HEK293T (cell line): ENCODE data around the gene GABPA.

Experiments
- BHLHE40 ChIP-seq: fragments of 450-650 bp; IDR thresholded peaks from 2 replicates; pipeline ENCODE4 v1.6.1; 2016; ENCODE audit warnings: mild to moderate bottlenecking, moderate library complexity, borderline replicate concordance
- ELF4 ChIP-seq: fragments of 450-650 bp; IDR thresholded peaks from 2 replicates; pipeline ENCODE4 v1.6.1; 2017; ENCODE audit warnings: antibody characterized with exemption
- FOXA1 ChIP-seq: fragments of 450-650 bp; IDR thresholded peaks from 2 replicates; pipeline ENCODE4 v1.6.1; 2016; ENCODE audit warnings: mild to moderate bottlenecking
- FOXM1 ChIP-seq: fragments of 450-650 bp; IDR thresholded peaks from 2 replicates; pipeline ENCODE4 v1.6.1; 2017; ENCODE audit warnings: mild to moderate bottlenecking, borderline replicate concordance
- HDGF ChIP-seq: fragments of 450-650 bp; IDR thresholded peaks from 2 replicates; pipeline ENCODE4 v1.6.1; 2017; ENCODE audit warnings: antibody characterized with exemption, borderline replicate concordance
- LEF1 ChIP-seq: fragments of 450-650 bp; IDR thresholded peaks from 2 replicates; pipeline ENCODE4 v1.6.1; 2017; ENCODE audit warnings: mild to moderate bottlenecking, borderline replicate concordance
- PKNOX1 ChIP-seq: fragments of 450-650 bp; IDR thresholded peaks from 2 replicates; pipeline ENCODE4 v1.6.1; 2016
- SP1 ChIP-seq: fragments of 450-650 bp; IDR thresholded peaks from 2 replicates; pipeline ENCODE4 v1.6.1; 2017
- SUZ12 ChIP-seq: fragments of 450-650 bp; IDR thresholded peaks from 2 replicates; pipeline ENCODE4 v1.6.1; 2016; ENCODE audit warnings: mild to moderate bottlenecking
- ZNF384 ChIP-seq: fragments of 450-650 bp; IDR thresholded peaks from 2 replicates; pipeline ENCODE4 v1.6.1; 2016

- TF ChIP-seq LEF1 (no peak), FOXM1 (no peak), SP1 (no peak), ZNF384 (no peak), FOXA1 (no peak), HDGF (no peak), SUZ12 (no peak), BHLHE40 (no peak), PKNOX1 (no peak), ELF4 (no peak)
Observed at GRCh38 chr21:25813917-25814316, 79.1 kb downstream of the GABPA start.
